HG03139 (cell line): Measurements from ENCODE around the gene ODAD2.
"Not testable (repeated sequence)": the region's sequence is repeated elsewhere in the genome, so short reads cannot be mapped to it uniquely, and the experiment has no call there.

Experiments
- ATAC-seq: cut with Tn5 transposase; IDR thresholded peaks from one replicate; pipeline ENCODE4 v1.9.1; 2021; ENCODE audit not compliant: unreplicated experiment

The ODAD2 gene

GRCh38 chr10:27998954-27999275 is at the start of gene ODAD2:
Gene ODAD2, minus strand, starts transcription at chr10:27999079. Its CDS starts 3,937 bp downstream, at chr10:27995142.
- no peak for ATAC-seq

- ATAC-seq, result no peak
Measured at GRCh38 chr10:28047061-28047460, 48.2 kb upstream of the ODAD2 start.

- no peak for ATAC-seq
Measured at GRCh38 chr10:28046579-28046978, 47.7 kb upstream of the ODAD2 start.

GRCh38 chr10:28043941-28044340 is 45.1 kb upstream of the ODAD2 start:
- ATAC-seq, result no peak

GRCh38 chr10:28036587-28036986 is 37.7 kb upstream of the ODAD2 start:
- ATAC-seq, result no peak

- ATAC-seq, result no peak
Measured at GRCh38 chr10:28020993-28021982, 22.4 kb upstream of the ODAD2 start.

GRCh38 chr10:28020080-28020860 is 21.4 kb upstream of the ODAD2 start:
- ATAC-seq, result no peak

GRCh38 chr10:28014651-28015050 is 15.8 kb upstream of the ODAD2 start:
- no peak for ATAC-seq

GRCh38 chr10:28012990-28013515 is 14.2 kb upstream of the ODAD2 start:
- ATAC-seq, result no peak

- ATAC-seq, result no peak
Measured at GRCh38 chr10:28010821-28011220, 11.9 kb upstream of the ODAD2 start.

- ATAC-seq, result no peak
Measured at GRCh38 chr10:28008054-28008453, 9.2 kb upstream of the ODAD2 start.

GRCh38 chr10:28001353-28001752 is 2.5 kb upstream of the ODAD2 start:
- ATAC-seq, result no peak

- ATAC-seq, result no peak
Measured at GRCh38 chr10:27998178-27998953, 513 bp downstream of the ODAD2 start.

- no peak for ATAC-seq
Measured at GRCh38 chr10:27997865-27998177, 1.1 kb downstream of the ODAD2 start.

GRCh38 chr10:27995311-27995710 is 3.6 kb downstream of the ODAD2 start:
- no peak for ATAC-seq

- ATAC-seq, result not testable (repeated sequence)
Measured at GRCh38 chr10:27989357-27989756, 9.5 kb downstream of the ODAD2 start.

- no peak for ATAC-seq
Measured at GRCh38 chr10:27986821-27987220, 12.1 kb downstream of the ODAD2 start.

GRCh38 chr10:27982875-27983543 is 15.9 kb downstream of the ODAD2 start:
- no peak for ATAC-seq

GRCh38 chr10:27981744-27982143 is 17.1 kb downstream of the ODAD2 start:
- no peak for ATAC-seq

- ATAC-seq, result not testable (repeated sequence)
Measured at GRCh38 chr10:27970795-27971194, 28.1 kb downstream of the ODAD2 start.

GRCh38 chr10:27969931-27970330 is 28.9 kb downstream of the ODAD2 start:
- not testable (repeated sequence) for ATAC-seq
